HG03575 (cell line): ENCODE measurements around the gene CFAP73.
"Not testable (repeated sequence)": the region's sequence is repeated elsewhere in the genome, so short reads cannot be mapped to it uniquely, and the experiment has no call there.

Experiments used
- ATAC-seq: cut with Tn5 transposase; IDR thresholded peaks from one replicate; pipeline ENCODE4 v1.9.1; 2021; ENCODE audit not compliant: unreplicated experiment, insufficient number of reproducible peaks, low FRiP score; ENCODE audit errors: extremely low read depth

The CFAP73 gene

DNA sequence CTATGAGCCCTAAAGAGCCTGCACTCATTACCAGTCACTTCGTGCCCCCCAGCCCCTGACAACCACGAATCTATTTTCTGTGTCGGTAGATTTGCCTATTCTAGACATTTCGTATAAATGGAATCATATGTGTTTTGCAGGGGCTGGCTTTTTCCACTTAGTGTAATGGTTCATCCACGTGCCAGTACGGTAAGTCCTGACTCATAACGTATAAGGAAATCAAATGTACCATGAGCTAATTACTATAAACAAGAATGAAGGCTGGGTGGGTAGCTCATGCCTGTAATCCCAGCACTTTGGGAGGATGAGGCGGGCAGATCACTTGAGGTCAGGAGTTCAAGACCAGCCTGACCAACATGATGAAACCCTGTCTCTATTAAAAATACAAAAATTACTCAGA is 31.8 kb upstream of the CFAP73 start:
- ATAC-seq, result not testable (repeated sequence)

DNA sequence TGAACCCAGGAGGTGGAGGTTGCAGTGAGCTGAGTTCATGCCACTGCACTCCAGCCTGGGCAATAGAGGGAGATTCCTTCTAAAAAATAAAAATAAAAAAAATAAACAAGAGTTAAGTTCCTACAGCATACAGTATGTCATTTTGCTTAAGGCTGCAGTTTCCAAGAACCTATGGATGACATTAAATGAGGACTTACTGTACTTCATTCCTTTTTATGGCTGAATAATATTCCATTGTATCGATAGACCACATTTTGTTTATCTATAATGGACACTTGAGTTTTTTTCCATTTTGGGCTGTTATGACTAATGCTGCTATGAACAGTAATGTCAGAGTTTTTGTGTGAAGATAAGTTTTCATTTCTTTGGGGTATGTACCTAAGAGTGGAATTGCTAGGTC is 31.4 kb upstream of the CFAP73 start:
- ATAC-seq, result no peak

DNA sequence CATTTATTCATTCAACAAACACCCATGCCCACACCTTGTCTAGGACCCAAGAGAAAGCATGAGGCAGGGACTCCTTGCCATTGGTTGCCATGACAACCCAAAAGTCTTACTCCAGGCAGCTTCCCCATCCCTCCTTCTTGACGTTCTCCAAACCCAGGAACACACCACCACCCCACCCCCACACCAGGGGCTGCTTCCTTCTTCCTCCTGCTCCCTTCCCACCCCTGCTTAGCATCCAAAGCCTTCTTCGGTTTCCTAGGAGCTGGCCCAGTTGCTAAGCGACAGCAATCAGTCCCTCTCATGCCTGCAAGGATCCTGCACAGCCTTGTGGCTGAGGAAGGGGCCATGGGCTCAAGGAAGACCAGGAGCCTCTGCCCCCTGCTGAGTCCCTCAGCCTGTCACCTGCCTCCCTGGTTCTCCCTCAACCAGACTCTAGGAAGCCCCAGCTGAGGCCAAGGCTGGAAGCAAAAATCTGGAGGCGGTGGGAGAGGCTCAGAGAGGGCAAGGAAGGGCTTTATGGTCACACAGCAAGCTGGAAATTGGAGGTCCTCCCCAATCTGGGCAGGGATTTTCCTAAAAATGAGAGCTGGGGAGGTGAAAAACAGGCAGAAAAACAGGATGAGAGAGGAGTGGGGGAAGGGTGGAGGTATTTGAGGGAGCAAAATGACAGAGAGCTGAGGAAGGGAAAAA is 29.4 kb upstream of the CFAP73 start:
- ATAC-seq, result no peak

DNA sequence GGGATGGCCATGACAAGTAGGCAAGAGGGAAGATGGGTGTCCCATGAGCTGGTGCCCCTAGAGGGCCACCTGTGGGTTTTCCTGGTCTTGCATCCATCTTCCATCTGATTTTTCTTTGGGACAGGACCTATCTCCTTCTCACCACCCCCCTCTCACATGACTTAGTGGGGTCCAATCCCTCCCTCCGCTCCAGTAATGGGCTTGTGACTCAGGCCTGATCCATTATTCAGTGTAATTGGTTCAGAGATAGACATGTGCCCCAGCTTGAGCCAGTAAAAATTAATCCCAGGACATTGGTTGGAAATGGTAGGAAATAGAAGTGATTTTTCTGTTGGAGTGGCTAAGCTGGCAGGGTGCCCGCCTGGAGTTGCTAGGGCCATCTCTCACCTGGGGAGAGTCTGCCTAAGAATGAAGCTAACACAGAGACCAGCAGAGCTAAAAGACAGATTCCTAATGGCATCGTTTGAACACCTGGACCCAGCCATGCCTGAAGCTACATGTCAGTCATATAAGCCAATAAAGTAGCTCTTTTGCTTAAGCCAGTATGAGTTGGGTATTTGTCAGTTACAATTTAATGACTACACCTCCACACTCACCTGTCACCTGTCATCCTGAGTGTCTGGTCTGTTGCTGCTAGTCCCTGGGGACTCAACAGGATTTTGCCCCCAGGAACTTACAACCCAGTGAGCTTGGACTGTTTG is 28.7 kb upstream of the CFAP73 start:
- no peak for ATAC-seq

DNA sequence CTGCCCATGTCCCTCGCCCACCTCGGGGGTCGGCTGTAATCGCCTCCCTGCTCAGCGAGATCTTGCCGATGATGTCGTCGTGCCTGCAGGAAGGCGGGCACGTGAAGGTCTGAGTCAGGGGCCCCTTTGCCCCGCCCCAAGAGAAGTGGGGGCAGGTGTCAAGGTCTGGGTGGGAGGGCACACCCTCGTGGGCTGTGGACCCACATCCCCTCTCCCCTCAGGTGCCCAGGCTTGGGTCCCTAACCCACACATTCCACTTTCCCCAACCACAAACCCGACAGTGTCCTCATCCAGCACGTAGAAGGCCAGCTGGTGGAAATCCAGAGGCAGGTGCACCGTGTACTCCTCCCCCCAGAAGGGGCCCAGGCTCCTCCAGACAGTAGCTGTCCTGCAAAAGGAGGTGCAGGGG is 21.7 kb upstream of the CFAP73 start:
- ATAC-seq, result no peak

DNA sequence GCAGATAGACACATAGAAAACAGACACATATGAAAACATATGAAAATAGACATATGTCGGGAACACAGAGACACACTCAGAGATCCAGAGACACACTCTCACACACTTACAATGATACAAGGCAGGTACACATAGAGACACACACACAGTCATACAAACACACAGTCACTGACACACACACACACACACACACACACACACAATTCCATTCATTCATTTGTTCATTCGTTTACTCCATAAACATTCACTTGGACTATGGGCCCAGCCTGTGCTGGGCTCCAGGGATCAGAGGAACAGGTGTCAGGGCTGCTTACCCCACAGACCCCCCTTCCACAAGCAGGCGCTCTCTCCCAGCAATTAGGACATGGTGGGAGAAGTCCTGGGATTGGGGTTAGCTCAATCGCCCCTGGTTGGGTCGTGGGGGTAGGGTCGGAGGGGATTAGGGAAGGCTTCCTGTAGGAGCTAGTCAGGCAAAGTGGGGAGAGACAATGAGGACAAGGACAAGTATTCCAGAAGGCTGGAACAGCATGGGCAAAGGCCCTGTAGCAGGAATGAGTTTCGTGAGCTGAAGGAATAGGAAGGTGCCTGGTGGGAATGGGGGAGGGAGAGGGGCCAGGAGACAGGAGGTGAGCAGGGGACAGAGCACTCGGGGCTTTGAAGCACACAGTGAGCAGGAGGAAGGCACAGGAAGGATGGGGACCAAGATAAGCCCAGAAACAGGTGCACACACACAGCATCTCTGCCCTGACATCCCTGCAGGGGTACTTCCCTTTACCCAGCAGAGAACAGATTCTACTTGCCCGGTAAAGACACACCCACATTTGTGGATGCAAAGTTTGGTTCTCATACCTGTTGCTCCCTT is 20.5 kb upstream of the CFAP73 start:
- ATAC-seq, result no peak

DNA sequence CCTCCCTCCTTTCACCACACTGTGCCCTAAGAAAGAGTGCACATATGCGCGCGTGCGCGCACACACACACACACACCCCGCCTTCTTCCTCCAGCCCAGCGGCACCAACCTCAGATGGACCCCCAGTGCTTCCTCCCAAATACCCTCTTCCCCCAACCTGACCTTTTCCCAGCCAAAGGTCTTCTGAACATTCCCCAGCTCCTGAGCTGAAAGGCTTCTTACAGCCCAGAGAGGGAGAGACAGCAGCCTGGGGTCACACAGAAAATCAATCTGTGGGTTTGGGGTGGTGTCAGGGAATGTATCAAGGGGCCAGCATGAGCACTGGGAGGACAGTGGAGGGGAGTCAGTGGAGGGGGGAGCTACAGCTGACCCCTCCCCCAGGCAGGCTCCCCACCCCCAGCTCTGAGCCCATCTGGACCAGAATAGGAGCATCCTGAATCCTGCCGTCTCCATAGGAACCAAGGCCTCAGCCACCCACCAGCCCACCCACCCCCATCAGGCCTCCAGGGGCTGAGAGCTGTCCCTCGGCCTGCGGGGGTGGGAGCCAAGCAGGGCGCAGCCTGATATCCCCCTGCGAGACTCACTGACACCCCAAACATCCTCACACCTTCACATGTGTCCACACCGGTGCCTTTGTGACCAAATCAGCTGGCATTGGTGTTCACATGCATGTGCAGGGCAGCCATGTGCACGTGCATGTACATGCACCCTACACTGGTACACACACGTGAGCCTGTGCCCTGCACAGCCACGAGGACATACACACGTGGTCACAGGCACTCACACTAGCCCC is 19.7 kb upstream of the CFAP73 start:
- no peak for ATAC-seq

DNA sequence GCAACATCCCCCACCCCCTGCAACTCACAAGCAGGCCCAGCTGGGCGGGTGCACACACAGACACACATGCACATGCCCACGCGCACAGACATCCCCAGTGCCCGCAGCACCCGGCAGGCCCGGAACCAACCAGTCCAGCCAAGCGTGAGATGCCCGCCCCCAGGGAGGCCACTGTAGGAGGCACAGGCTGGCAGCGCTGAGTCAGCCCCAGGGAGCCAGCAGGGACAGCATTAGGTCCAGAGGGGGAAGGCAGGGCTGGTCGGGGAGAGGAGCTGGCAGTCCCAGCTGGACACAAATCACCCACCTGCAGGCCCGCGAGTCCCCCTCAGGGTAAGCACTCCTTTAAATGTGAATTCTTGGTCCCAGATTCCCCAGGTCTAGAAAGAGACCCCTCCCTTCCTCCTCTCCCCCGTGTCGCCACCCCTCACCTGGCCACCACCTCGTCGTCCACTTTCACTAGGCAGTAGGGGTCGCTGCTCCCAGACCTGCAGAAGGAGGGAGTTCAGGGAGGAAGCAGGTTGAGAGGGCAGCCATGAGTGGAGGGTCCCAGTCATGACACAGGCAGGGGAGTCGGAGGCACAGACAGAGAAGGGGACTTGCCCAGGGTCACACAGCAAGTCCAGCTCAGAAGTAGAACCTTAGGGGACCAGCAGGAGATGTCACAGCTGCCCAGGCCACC is 18.9 kb upstream of the CFAP73 start:
- no peak for ATAC-seq

DNA sequence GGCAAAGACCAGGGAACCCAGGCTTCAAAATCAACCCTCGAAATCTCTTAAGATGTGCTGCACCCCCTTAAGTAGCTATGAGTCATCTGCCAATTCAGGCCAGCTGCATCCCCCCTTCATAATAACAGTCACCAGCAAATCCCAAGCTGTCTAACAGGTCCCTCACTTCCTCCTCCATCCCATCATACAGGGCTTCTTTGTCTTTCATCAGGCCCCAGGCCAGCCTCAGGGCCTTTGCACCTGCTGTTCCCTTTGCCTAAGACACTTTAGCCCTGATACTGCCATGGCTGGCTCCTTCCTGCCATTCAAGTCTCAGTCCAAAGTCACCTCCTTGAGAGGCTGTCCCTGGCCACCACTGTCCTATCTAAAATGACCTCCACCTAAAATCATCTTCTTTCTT is 18.0 kb upstream of the CFAP73 start:
- ATAC-seq, result no peak

DNA sequence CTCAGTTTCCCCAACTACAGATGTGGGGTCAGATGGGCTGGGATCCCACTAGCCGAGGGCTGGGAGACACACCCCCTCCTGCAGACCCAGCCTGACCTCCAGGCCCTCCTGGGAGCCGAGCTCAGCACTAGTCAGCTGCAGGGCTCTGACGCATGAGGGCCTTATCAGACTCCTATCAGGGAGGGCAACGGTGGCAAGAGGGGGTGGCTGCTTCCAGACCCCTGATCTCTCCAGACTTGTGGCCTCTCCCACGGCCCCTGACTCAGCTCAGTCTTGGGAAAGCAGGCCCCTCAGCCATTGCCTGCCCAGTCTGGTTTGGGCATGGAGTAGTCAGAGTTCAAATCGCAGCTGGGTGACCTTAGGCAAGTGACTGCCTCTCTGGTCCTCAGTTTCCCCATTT is 16.5 kb upstream of the CFAP73 start:
- no peak for ATAC-seq

DNA sequence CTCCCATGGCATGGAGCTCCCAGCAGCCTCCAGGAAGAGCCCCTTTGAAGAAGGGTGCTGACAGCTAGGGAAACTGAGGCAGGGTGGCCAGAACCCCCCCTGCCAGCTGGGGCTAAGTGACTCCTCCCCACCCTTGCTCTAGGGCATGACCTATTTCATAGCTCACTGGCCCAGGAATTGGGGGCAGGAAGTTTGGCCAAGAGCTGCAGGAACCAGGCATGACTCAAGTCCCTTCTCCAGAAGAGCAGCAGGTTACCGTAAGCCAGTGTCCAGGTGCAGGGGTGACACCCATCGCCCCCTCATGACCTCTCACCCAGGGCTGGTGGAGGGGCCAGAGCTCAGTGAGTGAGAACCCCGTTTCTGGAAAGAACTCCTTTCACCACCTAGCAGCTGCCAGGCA is 15.9 kb upstream of the CFAP73 start:
- ATAC-seq, result no peak

DNA sequence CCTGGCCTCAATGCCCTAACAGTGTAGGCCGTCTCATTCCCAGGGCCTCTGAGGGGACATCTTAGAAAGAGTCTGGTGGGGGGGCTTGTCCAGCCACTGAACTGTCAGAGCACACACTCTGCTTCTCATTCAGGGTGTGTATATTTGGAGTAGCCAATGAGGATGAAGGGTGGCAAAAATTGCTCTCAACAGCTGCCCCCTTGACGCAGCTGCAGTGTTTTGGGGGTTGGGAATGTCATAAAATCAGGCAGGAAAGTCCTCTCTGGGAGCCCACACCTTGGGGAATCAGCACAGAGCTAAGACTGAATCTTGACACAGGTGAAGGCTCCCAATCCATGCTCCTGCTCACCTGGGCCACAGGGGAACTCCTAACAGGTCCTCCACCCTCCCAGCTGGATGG is 15.5 kb upstream of the CFAP73 start:
- ATAC-seq, result no peak

DNA sequence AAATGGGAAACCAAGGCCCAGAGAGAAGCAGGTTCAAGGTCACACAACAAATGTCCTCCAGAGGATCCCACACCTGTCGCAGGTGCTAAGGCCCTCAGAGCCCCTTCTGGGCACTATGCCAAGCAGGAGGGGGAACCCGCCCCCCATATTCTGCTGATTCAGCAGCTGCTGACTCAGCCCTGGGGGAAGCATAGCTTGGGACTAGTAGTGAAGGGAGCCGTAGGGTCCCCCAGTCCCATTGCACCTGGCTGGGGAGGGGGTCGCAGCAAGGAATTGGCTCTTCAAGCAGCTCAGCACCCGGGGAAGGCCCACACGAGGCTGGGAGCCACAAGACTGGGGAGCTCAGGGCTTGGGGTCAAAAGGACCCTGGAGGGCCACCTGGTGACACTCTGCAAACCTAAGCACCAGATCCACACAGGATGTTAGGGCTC is 15.0 kb upstream of the CFAP73 start:
- no peak for ATAC-seq

DNA sequence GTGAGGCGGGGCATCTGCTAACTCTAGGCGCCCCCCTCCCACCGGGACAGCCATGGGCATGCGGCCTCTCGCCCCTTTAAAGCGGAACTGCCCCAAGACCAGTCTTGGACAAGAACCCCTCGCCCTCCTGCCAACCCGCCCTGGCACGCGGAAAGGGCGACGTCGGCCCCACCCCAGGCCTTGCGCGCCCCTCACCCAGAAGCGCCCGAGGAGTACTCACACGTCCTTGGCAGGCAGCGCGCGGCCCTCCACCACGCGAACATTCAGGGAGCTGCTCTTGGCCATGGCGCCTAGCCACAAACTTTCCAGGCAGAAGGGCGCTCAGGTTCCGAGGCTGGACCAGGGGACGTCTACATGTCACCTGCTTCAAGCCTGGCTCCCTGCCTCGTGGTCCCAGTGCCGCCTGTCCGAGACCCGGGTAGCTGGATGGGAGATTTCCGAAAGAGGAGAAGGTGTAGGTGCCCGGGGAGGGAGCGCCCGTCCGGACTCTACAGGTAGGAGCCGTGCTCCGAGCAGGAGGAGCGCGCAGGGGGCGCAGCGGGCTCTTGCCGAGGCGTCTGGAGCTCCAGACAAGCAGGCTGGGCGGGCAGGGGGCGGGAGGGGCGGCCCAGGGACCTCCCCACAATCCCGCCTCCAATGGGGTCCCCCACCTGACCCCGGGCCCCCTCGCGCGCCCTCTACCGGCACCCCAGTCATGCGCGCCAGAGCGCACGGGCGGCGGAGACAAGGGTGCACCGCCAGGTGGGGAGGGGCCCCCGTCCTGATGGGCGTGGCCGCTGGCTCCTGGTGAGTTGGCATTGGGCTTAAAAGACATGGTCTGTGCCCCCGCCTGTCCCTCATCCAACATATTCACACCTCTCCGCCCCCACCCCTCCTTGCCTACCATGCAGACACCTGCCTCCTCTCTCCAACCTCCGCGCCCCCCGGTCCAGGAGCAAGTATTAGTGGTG is 14.1 kb upstream of the CFAP73 start, which contains the start of gene RASAL1:
Gene RASAL1 (minus strand): TSS at position 584 of the 950 bp plus-strand sequence. CDS start 299 bp downstream, at position 285.
- no peak for ATAC-seq

DNA sequence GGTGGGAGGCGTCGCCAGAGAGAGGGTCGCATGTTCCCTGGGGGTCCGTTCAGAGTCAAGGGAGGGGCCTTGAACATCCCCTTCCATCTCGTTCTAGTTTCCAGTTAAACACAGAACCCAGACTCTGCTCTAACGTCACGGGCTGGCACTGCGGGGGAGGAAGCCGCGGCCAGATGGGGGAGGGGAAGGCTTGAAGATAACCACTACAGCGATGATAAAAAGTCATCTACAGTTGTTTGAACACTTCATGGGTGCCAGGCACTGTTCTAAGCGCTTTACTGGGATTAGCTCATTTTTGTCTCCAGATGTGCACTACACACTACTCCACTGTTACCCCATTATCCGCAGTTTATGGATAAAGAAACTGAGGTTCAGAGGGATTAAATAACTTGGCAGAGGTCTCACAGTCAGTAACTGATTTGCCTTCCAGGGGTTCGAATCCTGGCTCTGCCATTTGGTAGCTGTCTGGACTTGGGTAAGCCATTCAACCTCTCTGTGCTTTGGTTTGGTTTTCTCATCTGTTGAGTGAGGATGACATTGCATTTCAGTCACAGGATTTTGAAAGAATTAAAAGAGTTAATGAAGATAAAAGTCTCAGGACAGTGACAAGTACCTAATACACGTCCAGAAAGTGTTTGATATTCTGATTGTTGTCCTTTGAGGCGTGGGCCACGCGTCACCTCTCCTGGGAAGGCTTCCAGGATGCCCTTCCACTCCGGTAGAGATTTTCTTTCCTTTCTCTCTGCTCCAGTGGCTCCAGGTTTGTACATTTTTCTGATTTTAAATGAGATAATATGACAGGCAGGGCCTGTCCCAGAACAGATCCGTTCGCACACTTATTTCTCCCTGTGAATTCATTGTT is 13.2 kb upstream of the CFAP73 start:
- ATAC-seq, result no peak

DNA sequence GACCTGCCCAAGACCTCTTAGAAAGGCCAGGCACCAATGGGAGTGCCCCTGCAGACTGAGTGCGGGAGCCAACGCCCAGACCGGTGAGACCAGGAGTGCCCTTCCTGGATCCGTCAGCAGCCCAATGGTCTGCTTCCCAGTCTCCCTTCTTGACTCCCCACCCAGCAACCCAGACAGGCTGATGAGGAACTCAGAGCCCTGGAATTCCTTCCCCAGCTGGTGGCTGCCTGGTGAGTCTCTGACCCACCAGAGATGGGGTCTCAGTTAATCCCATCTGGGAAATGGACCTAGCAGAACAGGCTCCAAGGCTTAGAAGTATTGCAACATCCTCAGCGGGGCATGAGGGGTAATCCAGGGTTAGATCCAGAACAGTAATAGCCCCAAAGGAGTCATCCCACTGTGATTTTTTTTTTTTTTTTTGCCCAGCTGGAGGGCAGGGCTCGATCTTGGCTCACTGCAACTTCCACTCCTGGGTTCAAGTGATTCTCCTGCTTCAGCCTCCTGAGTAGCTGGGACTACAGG is 12.5 kb upstream of the CFAP73 start:
- ATAC-seq, result no peak
